GM21526 (cell line): ENCODE data around the gene DDX39B.
A peak's percentile ranks its signal among the peaks of the same experiment; 100 is the strongest.
"Not testable (repeated sequence)": the region's sequence is repeated elsewhere in the genome, so short reads cannot be mapped to it uniquely, and the experiment has no call there.

Source experiments
- ATAC-seq: cut with Tn5 transposase; IDR thresholded peaks from one replicate; pipeline ENCODE4 v1.9.1; 2021; ENCODE audit warnings: moderate library complexity; ENCODE audit not compliant: unreplicated experiment, low FRiP score

The DDX39B gene

DNA sequence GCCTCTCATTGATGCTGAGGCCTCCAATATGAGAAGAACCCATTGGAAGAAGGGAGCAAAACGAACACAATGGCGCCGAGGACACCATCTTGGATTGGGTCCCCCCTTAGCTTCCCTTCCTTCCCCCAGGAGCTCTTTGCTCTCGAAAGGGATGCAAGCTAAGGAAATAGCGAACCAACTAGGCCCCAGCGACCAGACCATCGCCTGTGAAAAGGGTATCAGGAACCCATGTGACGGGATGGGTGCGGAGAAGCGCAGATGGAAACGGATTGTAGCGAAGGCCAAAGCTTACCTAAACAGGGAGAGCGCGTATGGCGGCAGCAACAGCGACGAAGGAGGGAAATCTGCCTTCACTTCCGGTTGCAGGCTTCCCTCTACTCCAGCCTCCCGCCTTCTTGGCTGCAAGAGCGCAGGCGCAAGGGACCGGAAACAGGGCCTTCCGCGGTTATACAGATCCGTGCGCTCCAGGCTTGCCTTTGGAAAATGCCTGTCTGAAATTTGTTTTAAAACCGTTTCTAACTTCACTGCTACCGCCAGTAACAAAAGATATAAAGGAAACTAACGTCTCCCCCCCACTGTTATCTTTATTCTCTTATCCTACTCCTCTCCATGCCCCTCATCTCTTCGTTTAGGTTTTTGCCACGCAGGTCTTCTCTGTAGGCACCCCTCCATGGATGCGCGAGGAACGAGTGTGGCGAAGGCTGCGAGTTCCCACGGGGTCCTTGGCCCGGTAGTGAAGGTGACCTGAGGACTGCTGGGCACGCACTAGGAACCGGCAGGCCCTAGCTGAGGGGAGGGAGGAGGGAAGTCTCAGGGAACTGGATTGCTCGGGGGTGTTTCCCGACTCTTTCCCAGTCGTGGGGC is at the start of gene DDX39B:
Gene DDX39B (minus strand): TSS at position 346 of the 864 bp plus-strand sequence. CDS start 1,471 bp downstream, outside the sequence.
- ATAC-seq, result peak; percentile 43

DNA sequence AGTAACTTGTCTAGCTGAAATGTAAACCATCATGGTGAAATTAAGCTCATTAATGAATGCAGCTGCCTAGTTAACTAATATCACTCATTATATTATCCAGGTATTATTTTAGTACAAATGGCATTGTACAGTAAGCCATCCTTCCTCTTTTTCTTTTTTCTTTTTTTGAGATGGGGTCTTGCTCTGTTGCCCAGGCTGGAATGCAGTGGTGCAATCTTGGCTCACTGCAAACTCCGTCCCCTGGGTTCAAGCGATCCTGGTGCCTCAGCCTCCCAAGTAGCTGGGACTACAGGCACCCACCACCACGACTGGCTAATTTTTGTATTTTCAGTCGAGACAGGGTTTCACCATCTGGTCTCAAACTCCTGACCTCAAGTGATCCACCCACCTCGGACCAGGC is 48.9 kb upstream of the DDX39B start:
- ATAC-seq, result not testable (repeated sequence)

DNA sequence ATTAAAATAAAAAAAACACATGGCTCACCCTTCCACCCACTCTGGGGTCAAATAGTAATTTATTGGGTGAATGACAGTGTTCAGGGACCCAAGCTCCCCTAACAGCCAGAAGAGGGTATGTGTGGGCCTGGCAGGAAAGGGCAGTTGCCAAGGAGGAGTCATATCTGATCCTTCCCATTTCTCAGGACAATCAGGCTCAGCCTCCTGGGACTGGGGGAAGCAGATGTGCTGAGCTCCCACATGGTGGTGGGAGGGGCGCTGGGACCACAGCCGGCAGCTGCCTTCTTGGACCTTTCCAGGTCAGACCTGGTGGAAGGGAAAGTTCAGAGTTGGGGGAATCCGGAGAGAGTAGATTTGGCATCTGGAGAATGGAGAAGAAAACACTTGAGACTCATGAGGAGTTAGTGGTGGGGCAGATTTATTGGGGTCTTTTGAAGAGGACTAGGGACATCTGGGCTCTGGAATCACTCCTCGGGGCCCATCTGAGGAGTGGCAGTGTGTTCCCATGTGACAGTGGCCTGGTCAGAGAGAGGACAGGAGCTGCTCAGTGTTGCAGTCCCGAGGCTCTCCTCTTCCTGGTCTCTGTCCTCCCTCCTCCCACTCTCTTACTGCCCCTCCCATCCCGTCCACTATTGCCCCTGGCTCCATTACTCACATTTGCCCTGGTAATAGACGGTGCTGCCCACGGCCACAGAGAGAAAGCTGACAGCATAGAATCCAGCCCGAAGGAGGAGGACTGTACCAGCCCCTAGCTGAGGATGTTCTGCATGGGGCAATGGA is 47.3 kb upstream of the DDX39B start:
- ATAC-seq, result no peak

DNA sequence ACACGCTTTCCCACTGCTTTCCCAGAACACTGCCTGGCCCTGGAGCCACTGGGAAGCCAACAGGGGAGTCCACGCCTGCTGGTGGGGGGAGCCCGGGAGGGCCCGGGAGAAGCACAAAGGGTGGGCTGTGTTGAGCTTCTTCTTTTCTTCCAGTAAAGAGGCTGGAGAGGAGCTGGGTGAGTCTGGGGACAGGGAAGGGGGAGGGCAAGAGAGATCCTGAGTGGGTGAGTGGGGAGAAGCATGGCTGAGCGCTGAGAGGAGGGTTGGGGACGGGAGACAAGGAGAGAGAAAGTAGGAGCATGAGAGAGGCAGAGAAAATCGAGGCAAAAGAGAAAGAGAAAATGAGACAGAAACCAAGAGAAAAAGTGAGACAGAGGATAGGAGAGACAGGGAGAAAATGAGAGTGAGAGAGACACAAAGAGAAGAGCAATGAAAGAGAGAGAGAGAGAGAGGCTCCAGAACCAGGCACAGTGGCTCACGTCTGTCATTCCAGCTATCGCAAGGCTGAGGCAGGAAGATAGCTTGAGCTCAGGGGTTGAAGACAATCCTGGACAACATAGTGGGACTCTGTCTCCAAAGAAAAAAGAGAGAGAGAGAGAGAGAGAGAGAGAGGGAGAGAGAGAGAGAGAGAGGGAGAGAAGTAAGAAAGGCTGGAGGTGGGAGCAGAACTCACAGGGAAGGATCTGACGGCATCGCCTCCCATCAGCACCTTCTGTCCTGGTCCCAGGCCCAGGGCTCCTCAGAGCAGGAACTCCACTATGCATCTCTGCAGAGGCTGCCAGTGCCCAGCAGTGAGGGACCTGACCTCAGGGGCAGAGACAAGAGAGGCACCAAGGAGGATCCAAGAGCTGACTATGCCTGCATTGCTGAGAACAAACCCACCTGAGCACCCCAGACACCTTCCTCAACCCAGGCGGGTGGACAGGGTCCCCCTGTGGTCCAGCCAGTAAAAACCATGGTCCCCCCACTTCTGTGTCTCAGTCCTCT is 46.3 kb upstream of the DDX39B start:
- no peak for ATAC-seq

DNA sequence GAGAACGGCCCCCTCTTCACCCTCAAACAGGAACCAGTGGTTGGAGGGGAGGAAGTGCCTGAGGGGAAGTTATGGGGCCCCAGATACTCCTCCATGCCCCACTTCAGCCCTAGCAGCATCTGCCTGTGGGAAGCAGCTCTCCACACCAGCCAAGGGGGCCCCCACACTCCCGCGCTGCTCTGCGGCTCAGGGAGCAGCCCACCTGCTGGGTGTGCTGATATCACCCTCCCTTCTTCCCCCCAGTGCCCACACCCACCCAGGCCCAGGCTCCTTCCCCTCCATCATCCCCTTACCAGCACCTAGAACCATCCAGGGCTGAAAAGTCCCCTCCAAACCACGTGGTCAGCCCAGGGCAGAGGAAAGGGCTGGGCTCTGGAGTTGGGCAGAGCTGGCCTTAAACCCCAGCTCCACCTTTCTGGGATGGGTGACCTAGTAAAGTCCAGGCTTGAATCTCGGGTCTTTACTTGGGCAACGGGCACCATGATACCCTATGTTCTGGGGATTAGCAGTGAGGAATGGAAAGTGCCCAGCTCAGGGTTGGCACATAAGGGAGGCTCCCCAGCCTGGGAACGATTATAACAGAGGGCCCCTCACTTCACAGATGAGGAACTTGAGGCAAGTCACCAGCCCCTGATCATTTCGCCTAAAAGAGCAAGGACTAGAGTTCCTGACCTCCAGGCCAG is 44.9 kb upstream of the DDX39B start:
- no peak for ATAC-seq

DNA sequence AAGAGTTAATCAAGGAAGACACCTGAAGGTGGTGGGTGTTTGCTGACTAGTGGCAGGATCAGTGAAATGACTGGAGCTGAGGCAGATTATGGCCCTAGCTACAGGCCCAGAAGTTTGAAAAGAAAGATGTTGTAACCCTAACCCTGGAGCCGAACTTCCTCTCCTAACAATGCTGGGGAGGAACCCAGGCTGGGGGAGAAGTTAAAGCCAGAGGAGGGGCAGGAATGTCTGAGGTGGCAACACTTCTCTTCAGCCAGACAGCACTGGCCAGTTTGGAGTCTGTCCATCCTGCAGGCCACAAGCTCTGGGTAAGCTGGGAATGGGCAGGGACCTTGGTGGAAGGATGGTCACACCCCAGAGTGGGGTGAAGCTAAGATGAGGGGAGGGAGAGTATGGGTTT is 44.2 kb upstream of the DDX39B start, which contains the start of gene LST1:
Gene LST1 (plus strand): TSS at position 270 of the 400 bp plus-strand sequence. CDS start 1,023 bp downstream, outside the sequence.
- no peak for ATAC-seq

DNA sequence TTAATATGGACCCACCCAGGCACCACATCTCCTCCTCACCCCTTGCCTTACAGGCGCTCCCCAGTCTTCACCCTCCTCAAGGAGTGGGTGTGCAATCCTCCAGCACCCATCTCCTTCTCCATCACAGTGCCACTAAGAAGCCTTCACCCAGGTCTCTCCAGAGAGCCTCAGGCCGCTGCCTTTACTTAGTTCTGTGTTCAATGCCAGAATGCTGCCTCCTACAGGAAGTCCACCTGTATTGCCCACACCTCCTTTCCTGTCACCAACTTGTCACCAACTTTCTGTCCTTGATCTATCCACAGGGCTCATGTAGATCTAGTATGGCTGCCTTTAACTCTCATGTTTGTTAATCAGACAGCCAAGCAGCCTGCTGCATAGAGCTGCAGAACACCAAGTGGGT is 43.7 kb upstream of the DDX39B start:
- no peak for ATAC-seq

DNA sequence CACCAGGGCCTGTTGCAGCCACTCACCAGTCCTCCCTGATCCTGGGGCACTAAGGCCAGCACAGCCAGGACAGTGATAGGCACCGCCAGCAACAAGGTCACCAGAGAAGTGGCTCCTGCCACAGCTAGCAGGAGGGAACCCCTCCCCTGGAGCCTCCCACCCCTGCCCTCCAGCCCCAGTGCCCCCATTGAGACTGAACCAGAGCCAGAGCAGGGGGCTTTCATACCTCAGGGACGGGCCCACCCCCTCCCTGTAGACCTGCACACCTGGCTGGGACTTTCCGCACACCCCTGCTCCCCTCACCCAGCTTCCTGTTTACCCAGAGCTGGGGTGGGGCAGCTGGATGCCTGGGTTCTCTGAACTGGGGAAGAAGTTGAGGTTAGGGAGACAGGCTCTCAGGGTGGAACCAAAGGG is 40.4 kb upstream of the DDX39B start, which contains the start of gene LTB:
Gene LTB (minus strand): TSS at position 195 of the 414 bp plus-strand sequence. CDS start 7 bp downstream, at position 188.
- no peak for ATAC-seq

DNA sequence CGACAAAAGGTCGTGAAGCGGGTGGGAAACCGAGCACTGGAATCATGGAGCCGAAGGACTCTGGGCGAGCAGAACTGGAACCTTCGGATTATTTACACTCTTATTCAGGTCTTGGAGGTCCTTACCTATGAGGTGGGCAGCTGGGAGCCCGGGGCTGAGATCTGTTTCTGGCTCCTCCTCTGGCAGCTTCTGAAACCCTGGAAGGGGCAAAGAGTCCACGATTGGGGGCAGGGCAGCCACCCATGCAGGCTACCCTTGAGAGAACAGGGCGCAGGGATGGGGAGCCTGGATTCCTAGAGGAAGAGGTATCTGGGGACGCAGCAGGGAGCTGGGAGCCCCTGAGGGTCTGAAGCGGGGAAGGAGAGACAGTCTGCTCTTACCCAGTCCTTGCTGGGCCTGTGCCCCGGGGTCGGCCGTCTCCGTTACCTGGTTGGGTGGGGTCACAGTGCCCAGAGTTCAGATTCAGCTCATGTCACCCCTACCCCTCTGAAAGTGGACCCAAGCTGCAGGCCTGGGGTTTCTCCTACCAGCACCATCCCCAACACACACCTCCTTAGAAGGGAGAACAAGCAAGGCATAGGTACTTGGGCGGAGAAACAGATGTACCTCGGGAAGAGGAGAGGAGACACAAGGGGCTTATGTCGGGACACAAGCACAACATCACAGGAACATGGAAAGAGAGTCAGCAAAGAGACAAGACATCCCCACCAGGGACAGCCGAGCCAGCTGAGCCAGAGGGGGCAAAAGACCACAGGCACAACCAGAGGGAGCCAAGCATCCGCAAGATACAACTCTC is 39.8 kb upstream of the DDX39B start:
- ATAC-seq, result no peak

DNA sequence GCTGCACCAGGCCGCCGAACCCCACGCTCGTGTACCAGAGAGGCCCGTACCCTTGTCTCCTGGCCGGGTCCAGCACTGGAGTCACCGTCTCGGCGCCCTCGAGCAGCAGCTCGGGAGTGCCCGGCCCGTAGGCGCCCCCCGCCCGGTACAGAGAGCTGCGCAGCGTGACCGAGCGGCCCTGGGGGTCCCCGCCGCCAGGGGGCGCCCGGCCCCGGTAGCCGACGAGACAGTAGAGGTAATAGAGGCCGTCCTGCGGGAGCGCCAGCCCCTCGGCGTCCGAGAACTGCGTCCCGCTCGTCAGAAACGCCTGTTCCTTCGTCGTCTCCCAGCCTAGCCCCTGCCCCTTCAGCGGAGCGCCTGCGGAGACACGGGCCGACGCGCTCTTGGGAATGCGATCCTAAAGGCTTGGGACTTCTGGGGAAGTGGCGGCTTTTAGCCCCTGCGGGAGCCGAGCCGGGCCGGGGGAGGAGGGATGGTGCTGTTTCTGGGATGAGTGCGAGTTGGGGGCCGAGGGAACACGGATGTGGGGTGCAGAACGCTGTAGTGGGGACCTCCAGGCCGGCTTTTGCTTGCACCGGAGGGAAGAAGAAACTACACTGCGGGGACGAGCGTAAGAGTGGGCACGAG is 39.1 kb upstream of the DDX39B start:
- no peak for ATAC-seq

DNA sequence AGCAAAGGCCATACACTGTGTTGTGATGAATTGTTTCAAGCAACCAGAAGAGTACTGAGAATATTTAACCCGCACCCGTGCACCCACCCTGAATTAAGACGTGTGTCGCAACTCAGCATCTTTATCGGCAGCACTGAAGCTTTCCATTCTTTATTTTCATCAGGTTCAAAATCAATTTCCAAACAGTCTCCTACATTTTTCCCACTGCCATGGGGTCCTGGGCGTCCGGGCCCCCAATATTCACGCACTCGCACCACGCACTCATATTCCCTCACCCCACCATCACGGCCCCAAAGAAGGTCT is 38.6 kb upstream of the DDX39B start:
- ATAC-seq, result no peak

DNA sequence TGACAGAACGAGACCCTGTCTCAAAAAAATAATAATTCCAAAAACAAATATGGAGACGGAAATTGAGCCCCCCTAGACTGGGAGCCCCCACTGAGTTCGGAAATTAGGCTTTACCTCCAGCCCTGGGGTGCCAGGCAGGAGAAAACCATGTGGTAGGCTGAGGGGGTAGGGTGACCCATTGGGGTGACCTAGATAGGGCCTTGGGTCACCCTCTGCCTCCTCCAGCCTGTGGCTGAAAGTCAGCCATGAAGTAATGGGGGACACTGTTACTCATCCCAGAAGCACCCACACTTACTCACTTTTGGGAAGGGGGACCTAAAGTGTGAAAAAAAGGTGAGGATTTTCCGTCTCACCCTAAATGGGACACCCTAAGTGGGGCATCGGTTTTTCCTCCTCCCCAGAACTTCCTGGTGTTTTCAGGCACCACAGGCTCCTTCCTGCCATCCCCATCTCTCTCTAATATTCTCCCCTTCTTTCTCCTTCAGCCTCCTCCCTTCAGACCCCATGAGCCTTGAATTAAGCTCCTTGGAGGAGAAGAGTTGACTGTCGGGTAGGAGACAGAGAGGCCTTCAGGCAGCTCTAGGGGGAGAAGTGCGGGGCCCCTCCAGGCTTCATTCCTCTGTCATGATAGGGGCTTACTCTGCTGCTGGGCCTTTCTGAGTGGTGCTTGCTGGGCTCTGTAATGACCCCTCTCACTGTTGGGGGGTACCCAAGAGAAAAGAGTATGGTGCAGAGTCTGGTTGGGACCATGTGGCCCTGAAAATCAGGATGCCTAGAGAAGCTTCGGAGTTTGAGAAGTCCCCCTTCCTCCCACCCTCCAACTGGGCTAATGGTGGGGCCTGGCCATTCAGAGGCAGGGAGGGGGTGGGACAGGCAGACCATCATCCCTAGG is 38.0 kb upstream of the DDX39B start:
- ATAC-seq, result no peak

DNA sequence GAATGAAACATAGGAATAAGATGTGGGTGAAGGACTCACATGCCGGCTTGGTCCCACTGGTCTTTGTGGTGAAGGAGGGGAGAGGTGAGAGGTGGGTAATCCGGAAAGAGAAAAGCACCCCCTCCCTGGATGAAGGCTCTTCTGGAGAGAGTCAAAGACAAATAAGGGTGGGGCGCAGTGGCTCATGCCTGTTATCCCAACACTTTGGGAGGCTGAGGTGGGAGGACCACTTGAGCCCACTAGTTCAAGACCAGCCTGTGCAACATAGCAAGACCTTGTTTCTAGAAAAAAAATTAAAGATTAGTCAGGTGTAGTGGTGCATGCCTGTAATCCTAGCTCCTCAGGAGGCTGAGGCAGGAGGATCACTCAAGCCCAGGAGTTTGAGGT is 37.3 kb upstream of the DDX39B start:
- no peak for ATAC-seq

DNA sequence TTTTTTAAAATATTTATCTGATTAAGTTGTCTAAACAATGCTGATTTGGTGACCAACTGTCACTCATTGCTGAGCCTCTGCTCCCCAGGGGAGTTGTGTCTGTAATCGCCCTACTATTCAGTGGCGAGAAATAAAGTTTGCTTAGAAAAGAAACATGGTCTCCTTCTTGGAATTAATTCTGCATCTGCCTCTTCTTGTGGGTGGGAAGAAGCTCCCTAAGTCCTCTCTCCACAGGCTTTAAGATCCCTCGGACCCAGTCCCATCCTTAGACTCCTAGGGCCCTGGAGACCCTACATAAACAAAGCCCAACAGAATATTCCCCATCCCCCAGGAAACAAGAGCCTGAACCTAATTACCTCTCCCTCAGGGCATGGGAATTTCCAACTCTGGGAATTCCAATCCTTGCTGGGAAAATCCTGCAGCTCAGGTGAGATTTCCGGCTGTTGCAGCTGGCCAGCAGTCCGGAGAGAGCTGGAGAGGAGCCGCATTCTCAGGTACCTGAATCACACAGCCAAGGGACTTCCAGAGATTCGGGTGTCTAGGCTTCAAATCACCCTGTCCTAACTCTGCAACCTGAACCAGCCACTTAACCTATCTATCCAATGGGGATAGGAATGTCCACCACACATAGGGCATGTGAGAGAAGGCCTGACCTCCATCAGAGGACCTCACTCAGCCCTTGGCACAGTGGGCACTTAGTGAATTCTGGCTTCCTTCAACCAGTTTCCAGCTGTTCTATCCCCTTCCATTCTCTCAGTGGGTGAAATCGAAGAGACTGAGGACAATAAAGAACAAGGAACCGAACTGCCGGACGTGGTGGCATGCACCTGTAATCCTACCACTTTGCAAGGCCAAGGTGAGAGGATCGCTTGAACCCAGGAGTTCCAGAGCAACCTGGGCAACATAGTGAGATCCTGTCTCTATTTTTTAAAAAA is 36.6 kb upstream of the DDX39B start:
- ATAC-seq, result no peak

DNA sequence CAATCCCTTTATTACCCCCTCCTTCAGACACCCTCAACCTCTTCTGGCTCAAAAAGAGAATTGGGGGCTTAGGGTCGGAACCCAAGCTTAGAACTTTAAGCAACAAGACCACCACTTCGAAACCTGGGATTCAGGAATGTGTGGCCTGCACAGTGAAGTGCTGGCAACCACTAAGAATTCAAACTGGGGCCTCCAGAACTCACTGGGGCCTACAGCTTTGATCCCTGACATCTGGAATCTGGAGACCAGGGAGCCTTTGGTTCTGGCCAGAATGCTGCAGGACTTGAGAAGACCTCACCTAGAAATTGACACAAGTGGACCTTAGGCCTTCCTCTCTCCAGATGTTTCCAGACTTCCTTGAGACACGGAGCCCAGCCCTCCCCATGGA is 35.8 kb upstream of the DDX39B start:
- ATAC-seq, result no peak

DNA sequence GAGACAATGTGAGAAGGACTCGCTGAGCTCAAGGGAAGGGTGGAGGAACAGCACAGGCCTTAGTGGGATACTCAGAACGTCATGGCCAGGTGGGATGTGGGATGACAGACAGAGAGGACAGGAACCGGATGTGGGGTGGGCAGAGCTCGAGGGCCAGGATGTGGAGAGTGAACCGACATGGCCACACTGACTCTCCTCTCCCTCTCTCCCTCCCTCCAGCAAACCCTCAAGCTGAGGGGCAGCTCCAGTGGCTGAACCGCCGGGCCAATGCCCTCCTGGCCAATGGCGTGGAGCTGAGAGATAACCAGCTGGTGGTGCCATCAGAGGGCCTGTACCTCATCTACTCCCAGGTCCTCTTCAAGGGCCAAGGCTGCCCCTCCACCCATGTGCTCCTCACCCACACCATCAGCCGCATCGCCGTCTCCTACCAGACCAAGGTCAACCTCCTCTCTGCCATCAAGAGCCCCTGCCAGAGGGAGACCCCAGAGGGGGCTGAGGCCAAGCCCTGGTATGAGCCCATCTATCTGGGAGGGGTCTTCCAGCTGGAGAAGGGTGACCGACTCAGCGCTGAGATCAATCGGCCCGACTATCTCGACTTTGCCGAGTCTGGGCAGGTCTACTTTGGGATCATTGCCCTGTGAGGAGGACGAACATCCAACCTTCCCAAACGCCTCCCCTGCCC is 35.2 kb upstream of the DDX39B start:
- ATAC-seq, result no peak
